Epithelial cell of prostate (primary cell): ENCODE data around the gene G6PC1.

ENCODE experiments used
- DNase-seq: peaks from one replicate; pipeline ENCODE4 v3.0.0-alpha.2; 2011; ENCODE audit warnings: low read depth, low spot score
- H3K27ac ChIP-seq: fragments of 450-650 bp; 2 replicates; pipeline ENCODE4 v1.5.1; 2017; ENCODE audit warnings: mild to moderate bottlenecking

The G6PC1 gene

GRCh38 chr17:42928714-42929496 is 28.3 kb downstream of the G6PC1 start:
- H3K27ac ChIP-seq: no peak overlapping the region
- peak; percentile 20 for DNase-seq

- H3K27ac ChIP-seq: no peak overlapping the region
- DNase-seq: no peak
Measured at GRCh38 chr17:42929497-42929844, 28.9 kb downstream of the G6PC1 start.

GRCh38 chr17:42937712-42938596 is 37.4 kb downstream of the G6PC1 start:
- H3K27ac ChIP-seq: no peak overlapping the region
- no peak for DNase-seq

GRCh38 chr17:42944211-42944610 is 43.6 kb downstream of the G6PC1 start:
- no peak overlapping the region for H3K27ac ChIP-seq
- no peak for DNase-seq

- no peak for DNase-seq
- no peak overlapping the region for H3K27ac ChIP-seq
Measured at GRCh38 chr17:42946812-42947211, 46.2 kb downstream of the G6PC1 start.

GRCh38 chr17:42950044-42950783 is 49.6 kb downstream of the G6PC1 start:
- H3K27ac ChIP-seq: no peak overlapping the region
- no peak for DNase-seq
